AG10803 (cell line): Measurements from ENCODE around the gene LRP1B.

Experiments used
- DNase-seq: peaks from one replicate; pipeline ENCODE4 v3.0.0; 2010; ENCODE audit warnings: low read depth
- H3K4me3 ChIP-seq: 2 replicates; pipeline ENCODE4 v1.5.1; 2011; ENCODE audit warnings: mild to moderate bottlenecking, low read length, control low read depth
- TF ChIP-seq, protein P1 (sequence below): conservative IDR thresholded peaks from 2 replicates; pipeline ENCODE4 v1.5.1; 2011; ENCODE audit warnings: mild to moderate bottlenecking, low read length, control low read depth, inconsistent platforms

The LRP1B gene

DNA sequence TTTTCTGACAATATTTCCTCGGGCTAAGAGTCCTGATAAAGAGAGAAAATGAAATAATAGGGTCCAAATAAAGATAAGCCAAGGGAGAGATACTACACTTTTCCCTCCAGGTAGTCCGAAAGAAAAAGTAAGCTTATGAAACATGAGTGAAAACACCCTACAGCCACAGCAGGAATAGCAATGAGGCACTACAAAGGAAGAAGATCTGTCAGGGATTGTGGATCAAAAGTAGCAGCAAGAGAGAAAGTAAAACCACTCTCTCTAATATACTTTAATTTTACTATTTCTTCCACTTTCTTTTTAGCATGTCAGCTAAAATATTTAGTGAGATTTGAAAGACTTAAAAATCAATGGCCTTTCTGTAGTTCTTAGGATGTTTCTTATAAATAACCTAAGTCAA lies 1601.8 kb downstream of the LRP1B start:
- TF ChIP-seq, protein P1, sequence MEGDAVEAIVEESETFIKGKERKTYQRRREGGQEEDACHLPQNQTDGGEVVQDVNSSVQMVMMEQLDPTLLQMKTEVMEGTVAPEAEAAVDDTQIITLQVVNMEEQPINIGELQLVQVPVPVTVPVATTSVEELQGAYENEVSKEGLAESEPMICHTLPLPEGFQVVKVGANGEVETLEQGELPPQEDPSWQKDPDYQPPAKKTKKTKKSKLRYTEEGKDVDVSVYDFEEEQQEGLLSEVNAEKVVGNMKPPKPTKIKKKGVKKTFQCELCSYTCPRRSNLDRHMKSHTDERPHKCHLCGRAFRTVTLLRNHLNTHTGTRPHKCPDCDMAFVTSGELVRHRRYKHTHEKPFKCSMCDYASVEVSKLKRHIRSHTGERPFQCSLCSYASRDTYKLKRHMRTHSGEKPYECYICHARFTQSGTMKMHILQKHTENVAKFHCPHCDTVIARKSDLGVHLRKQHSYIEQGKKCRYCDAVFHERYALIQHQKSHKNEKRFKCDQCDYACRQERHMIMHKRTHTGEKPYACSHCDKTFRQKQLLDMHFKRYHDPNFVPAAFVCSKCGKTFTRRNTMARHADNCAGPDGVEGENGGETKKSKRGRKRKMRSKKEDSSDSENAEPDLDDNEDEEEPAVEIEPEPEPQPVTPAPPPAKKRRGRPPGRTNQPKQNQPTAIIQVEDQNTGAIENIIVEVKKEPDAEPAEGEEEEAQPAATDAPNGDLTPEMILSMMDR, result no peak
- no peak overlapping the region for H3K4me3 ChIP-seq
- no peak for DNase-seq

DNA sequence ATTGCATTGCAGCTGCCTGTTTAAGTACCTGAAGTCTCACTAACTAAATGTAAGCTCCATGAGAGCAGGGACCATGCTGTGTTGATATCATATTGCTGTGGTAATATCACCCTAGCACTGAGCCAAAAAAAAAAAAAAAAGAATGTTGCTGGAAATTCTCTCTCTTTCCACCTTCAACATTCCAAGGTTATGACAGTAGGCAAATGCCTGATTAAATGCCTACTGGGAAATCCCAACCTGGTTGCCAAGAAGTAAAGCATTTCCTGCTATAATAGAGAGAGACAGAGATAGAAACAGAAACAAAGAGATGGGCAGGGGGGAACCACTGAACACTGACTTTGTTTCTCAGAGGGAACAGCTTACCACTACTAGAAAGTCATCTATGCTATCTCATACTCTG lies 1604.2 kb downstream of the LRP1B start:
- no peak overlapping the region for H3K4me3 ChIP-seq
- DNase-seq, result peak; percentile 1
- TF ChIP-seq, protein P1, result no peak

DNA sequence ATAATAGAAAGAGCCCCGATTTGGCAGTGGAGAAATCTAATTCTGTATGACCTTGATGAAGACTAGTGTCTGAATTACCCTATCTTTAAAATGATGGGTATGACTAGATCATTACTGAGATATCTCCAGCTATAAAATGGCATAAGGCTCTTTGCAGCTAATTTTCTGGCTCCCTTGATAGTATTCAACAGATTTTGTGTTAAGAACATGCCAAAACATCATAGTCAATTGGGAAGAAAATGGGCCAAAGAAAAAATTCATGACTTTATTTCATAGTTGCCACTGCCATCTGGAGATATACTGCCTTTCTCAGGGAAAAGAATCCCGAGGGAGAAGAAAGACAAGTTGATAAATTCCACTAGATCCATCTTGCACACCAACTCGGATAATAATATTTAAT lies 1618.7 kb downstream of the LRP1B start:
- DNase-seq, result no peak
- no peak overlapping the region for H3K4me3 ChIP-seq
- TF ChIP-seq, protein P1, result no peak

DNA sequence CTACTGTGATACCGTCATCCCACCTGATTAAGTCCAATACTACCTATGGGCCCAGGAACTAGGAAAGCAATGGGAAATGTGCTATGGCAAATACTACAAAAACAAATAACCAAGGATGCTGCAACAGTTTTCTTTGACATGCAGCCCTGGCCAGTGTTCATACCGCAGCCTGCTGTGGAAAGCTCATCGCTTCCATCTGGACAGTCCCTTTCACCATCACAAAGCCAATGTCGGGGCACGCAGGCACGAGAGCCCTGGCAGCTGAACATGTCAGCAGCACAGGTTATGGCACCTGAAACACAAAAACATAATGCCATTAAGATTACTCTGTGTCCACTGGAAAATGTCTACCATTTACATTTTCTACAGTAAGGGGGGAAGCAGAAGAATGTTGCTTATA lies 1621.1 kb downstream of the LRP1B start:
- DNase-seq, result no peak
- TF ChIP-seq, protein P1, result no peak
- no peak overlapping the region for H3K4me3 ChIP-seq

DNA sequence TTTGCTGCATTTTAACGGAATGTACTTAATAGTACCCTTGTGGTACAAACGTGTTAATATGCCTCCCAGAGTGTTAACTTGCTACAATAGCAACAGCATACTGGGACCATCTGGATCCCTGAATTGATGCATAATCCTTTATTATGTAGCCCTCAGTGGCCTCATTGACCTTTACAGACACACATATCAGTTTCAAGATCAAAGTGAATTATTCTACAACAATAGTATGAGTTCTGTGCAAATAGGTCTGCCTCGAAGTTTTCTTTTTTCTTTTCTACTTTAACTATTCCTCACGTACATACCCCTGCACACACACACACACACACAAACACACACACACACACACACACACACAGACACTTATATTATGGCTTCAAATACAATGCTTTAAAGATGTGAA lies 1622.1 kb downstream of the LRP1B start:
- no peak for DNase-seq
- TF ChIP-seq, protein P1, result no peak
- no peak overlapping the region for H3K4me3 ChIP-seq

DNA sequence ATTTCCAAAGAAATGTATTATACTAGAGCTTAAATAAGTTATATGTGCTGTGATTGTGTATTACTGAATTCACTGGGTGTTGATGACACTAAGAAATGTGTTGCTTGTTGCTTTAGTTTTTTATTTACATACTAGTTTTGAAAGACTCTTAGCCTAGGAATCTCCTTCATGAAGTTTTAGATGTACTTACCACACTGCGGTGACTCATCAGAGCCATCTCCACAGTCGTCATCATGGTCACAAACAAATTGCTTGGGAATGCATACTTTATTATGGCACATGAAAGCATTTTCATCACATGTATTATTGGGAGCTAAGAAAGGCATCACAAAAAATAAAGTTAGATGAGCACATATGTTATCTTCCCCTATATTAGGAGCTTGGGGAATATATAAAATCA lies 1624.2 kb downstream of the LRP1B start:
- no peak overlapping the region for H3K4me3 ChIP-seq
- TF ChIP-seq, protein P1, result no peak
- peak; percentile 72 for DNase-seq

DNA sequence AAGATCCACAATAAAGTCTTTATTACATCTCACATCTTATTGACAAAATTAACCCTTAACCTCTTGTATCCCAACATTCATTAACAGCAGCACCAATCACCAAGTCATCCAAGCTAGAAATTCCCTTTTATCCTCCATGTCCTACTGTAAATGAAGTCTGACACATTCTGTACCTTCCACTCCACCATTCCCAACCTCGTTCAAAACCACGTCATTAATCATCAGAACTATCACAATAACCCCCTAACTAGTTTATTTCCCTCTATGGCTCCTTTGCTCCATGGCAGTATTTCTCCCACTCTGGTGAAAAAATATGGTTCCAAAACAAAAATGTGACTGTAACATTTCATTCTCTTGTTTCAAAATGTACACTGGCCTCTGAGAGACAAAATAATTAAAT lies 1626.2 kb downstream of the LRP1B start:
- H3K4me3 ChIP-seq, result no peak overlapping the region
- no peak for DNase-seq
- TF ChIP-seq, protein P1, result no peak
